Measurements from ENCODE around the gene ATP13A2.

- TF ChIP-seq CTCF (IDR thresholded peaks at IDR 0.05) (no peak), POLR2A (IDR thresholded peaks at IDR 0.05) (no peak)
These were observed 9.8 kb downstream of the ATP13A2 start for GRCh38 chr1:17001760-17002523.
